B cell (primary cell): Measurements from ENCODE around the gene GRID1. TPM values are rescaled to one million over a fixed set of nuclear protein-coding genes. Genes with fewer than 3 reads are reported as not detected.

Experiments used
- ATAC-seq: fragments of 200-7000 bp; cut with Tn5 transposase; one replicate; pipeline ENCODE4 v1.10.0; 2021; ENCODE audit warnings: low read depth, mild to moderate bottlenecking, moderate number of reproducible peaks, moderate library complexity
- CTCF ChIA-PET: fragments of 350-600 bp; sonication (Branson Sonifier 250); formaldehyde crosslinking; loops from one replicate; lab custom pipeline; 2021; ENCODE audit warnings: antibody characterized with exemption, inconsistent platforms; lab: Charles Lee
- POLR2A ChIA-PET: fragments of 350-600 bp; sonication (Branson Sonifier 250); formaldehyde crosslinking; loops from one replicate; lab custom pipeline; 2021; ENCODE audit warnings: antibody characterized with exemption; lab: Charles Lee
- DNase-seq: peaks from one replicate; pipeline ENCODE4 v3.0.0; 2013
- H2AFZ ChIP-seq: 2 replicates; pipeline ENCODE4 v1.6.1; 2012; ENCODE audit warnings: mild to moderate bottlenecking, low read depth, low read length; ENCODE audit not compliant: insufficient read depth, poor library complexity, severe bottlenecking
- H3K27ac ChIP-seq, 2 donors: 1 replicate in 1 of 2; 2 replicates in 1 of 2; pipeline ENCODE4 v1.5.1; 2012 to 2013; ENCODE audit warnings: low read length in 2 of 2, mild to moderate bottlenecking in 2 of 2, moderate library complexity in 1 of 2
- H3K27me3 ChIP-seq, 4 experiments: fragments of 200-600 bp in 1 of 4; sonication (generic) in 1 of 4; replicated peaks in 1 of 4; 1 replicate in 2 of 4; 2 replicates in 2 of 4; pipeline versions ENCODE4 v1.6.1 to v1.7.0; 2013 to 2016; ENCODE audit warnings: low read length in 3 of 4, mild to moderate bottlenecking in 2 of 4, mixed read lengths in 1 of 4, moderate library complexity in 1 of 4; ENCODE audit not compliant: insufficient read depth in 4 of 4, control insufficient read depth in 3 of 4; ENCODE audit errors: control extremely low read depth in 1 of 4
- H3K36me3 ChIP-seq, 2 experiments: replicated peaks in 1 of 2; 1 replicate in 1 of 2; 2 replicates in 1 of 2; pipeline versions ENCODE4 v1.6.1 to v1.7.1; 2013; ENCODE audit warnings: low read length in 1 of 2; ENCODE audit not compliant: insufficient read depth in 2 of 2, control insufficient read depth in 1 of 2; ENCODE audit errors: control extremely low read depth in 1 of 2, extremely low read depth in 1 of 2
- H3K4me1 ChIP-seq, 2 donors: fragments of 200-600 bp in 1 of 2; sonication (generic) in 1 of 2; 1 replicate in 1 of 2; 2 replicates in 1 of 2; pipeline versions ENCODE4 v1.5.1 to v1.6.1; 2013 to 2017; ENCODE audit warnings: low read length in 2 of 2; ENCODE audit not compliant: control insufficient read depth in 2 of 2, insufficient read depth in 2 of 2
- H3K4me2 ChIP-seq: replicated peaks from 2 replicates; pipeline ENCODE3; 2012; ENCODE audit warnings: mild to moderate bottlenecking, low read depth, low read length; ENCODE audit not compliant: poor library complexity, severe bottlenecking
- H3K4me3 ChIP-seq, 5 experiments: fragments of 200-600 bp in 1 of 5; sonication (generic) in 1 of 5; 1 replicate in 3 of 5; 2 replicates in 2 of 5; pipeline versions ENCODE4 v1.5.1 to v1.7.0; 2011 to 2016; ENCODE audit warnings: low read length in 4 of 5, mild to moderate bottlenecking in 4 of 5, low read depth in 2 of 5, control low read depth in 1 of 5, moderate library complexity in 1 of 5; ENCODE audit not compliant: insufficient read depth in 1 of 5; ENCODE audit errors: control extremely low read depth in 1 of 5, extremely low read depth in 1 of 5
- H3K79me2 ChIP-seq: fragments of 200-600 bp; sonication (generic); one replicate; pipeline ENCODE4 v1.6.0; 2016; ENCODE audit warnings: low read length; ENCODE audit not compliant: control insufficient read depth, insufficient read depth
- H3K9ac ChIP-seq: fragments of 200-600 bp; sonication (generic); 2 replicates; pipeline ENCODE4 v1.6.1; 2017; ENCODE audit warnings: mild to moderate bottlenecking, low read length, moderate library complexity
- H3K9me3 ChIP-seq, 3 donors: one replicate each; pipeline versions ENCODE4 v1.6.1 to v1.7.1; 2013; ENCODE audit warnings: low read length in 2 of 3; ENCODE audit not compliant: control insufficient read depth in 2 of 3, insufficient read depth in 1 of 3; ENCODE audit errors: control extremely low read depth in 1 of 3
- H4K20me1 ChIP-seq: 2 replicates; pipeline ENCODE4 v1.6.0; 2012; ENCODE audit warnings: mild to moderate bottlenecking, low read length; ENCODE audit not compliant: insufficient read depth, control insufficient read depth, poor library complexity, severe bottlenecking
- H3K27ac Mint-ChIP-seq: one replicate; pipeline ENCODE4 v1.8.0; 2021; ENCODE audit warnings: mixed read lengths
- H3K27me3 Mint-ChIP-seq: one replicate; pipeline ENCODE4 v1.8.0; 2021; ENCODE audit warnings: mixed read lengths
- H3K4me1 Mint-ChIP-seq: one replicate; pipeline ENCODE4 v1.8.0; 2021; ENCODE audit warnings: mixed read lengths
- H3K4me3 Mint-ChIP-seq: one replicate; pipeline ENCODE4 v1.8.0; 2021; ENCODE audit warnings: mixed read lengths
- H3K9me3 Mint-ChIP-seq: one replicate; pipeline ENCODE4 v1.8.0; 2022; ENCODE audit warnings: mixed read lengths; ENCODE audit not compliant: insufficient read depth
- EZH2 ChIP-seq: IDR thresholded peaks from 2 replicates; pipeline ENCODE4 v1.6.1; 2012; ENCODE audit warnings: borderline replicate concordance, low read depth, mild to moderate bottlenecking, moderate library complexity, low read length; ENCODE audit not compliant: insufficient read depth, poor library complexity, severe bottlenecking
- WGBS: methylation state at CpG from one replicate; pipeline ENCODE4 v1.1.5; 2013; ENCODE audit warnings: missing lambda C conversion rate; ENCODE audit not compliant: insufficient coverage; 5-methylcytosine and 5-hydroxymethylcytosine counted together
- intact Hi-C: fragments of 100-400 bp; cut with micrococcal nuclease; formaldehyde crosslinking; loops from one replicate; pipeline ENCODE4 v1.10.0; 2022
- polyA plus RNA-seq: library from polyadenylated mRNA; depleted of rRNA; stranded (reverse); fragments of >200 nt; gene quantifications from 2 replicates; pipeline ENCODE4 v1.2.3, GENCODE V29; 2012
- total RNA-seq, 2 donors: library from RNA; stranded (reverse); fragments of 120-200 nt in 1 of 2; gene quantifications; 1 replicate in 1 of 2; 2 replicates in 1 of 2; pipeline versions ENCODE4 v1.2.3 to v1.2.4, GENCODE V29; 2013 to 2022
- TF ChIP-seq, protein P1 (sequence below): fragments of 200-600 bp; IDR thresholded peaks from one replicate; pipeline ENCODE4 v1.8.0; 2022; ENCODE audit warnings: antibody characterized with exemption, mild to moderate bottlenecking

Gene GRID1
- total and polyA plus RNA-seq, 2 donors (not counting 1 experiment from before 2014, with no cell fraction given): not detected

DNA sequence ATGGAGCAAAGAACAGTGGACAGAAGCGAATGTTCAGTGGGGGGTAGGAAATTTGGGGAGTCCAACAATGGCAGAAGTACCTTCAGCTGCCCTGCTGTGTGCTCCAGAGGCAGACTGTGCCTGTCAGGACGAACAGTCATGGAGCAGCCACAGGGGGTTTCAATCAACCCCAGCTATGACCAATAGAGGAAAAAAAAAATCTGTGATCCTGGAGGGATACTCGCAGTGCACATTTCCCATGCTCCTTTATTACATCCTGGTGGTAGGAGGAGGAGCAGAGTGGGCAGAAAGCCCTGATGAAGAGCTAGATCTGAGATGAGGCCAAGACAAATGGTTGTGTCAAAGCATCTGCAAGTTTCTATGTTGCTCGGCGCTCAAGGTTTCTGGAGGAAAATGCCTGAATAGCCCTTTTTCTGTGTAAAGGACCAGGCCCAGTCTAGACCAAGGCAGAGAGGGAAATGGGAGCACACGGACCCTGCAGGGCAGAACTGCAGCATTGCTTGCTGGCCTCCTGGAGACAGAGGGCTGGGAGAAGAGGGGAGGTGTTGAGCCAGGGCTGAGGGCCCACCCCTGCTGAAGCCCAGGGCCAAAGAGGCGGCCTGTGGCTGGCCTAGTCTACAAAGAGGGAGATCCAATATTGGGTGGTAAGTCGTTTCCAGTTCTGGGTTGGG lies 201.5 kb downstream of the GRID1 start:
- Histone ChIP-seq H3K4me2 (no peak overlapping the region), H3K27ac (no peak overlapping the region), H3K79me2 (no peaks in the 10 kb centered on the region), H3K4me3 (no peak overlapping the region), H2AFZ (no peak overlapping the region), H4K20me1 (no peaks in the 10 kb centered on the region), H3K4me1 (no peaks in the 10 kb centered on the region), H3K36me3 (no peaks in the 10 kb centered on the region), H3K9ac (no peak overlapping the region), H3K27me3 (no peaks in the 10 kb centered on the region), H3K9me3 (no peaks in the 10 kb centered on the region)
- H3K27me3 Mint-ChIP-seq: peaks cover under 1% of the 10 kb centered on the region
- ChIA-PET POLR2A (no interaction called here), CTCF (interaction anchor here (0.5 kb wide), 1 partner anchor 1382 kb away, joined by 4 read pairs; no protein-coding TSS in a partner anchor)
- 95% methylated on average over 5 of the region's 8 CpGs for WGBS
- H3K4me1 Mint-ChIP-seq: no peaks in the 10 kb centered on the region
- H3K9me3 Mint-ChIP-seq: no peaks in the 10 kb centered on the region
- DNase-seq (no peak), ATAC-seq (no peak)
- TF ChIP-seq EZH2: no peak
- TF ChIP-seq, protein P1, sequence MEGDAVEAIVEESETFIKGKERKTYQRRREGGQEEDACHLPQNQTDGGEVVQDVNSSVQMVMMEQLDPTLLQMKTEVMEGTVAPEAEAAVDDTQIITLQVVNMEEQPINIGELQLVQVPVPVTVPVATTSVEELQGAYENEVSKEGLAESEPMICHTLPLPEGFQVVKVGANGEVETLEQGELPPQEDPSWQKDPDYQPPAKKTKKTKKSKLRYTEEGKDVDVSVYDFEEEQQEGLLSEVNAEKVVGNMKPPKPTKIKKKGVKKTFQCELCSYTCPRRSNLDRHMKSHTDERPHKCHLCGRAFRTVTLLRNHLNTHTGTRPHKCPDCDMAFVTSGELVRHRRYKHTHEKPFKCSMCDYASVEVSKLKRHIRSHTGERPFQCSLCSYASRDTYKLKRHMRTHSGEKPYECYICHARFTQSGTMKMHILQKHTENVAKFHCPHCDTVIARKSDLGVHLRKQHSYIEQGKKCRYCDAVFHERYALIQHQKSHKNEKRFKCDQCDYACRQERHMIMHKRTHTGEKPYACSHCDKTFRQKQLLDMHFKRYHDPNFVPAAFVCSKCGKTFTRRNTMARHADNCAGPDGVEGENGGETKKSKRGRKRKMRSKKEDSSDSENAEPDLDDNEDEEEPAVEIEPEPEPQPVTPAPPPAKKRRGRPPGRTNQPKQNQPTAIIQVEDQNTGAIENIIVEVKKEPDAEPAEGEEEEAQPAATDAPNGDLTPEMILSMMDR: no peak
- no peak overlapping the region for H3K4me3 Mint-ChIP-seq
- intact Hi-C loops: no loop called here
- no peak overlapping the region for H3K27ac Mint-ChIP-seq

DNA sequence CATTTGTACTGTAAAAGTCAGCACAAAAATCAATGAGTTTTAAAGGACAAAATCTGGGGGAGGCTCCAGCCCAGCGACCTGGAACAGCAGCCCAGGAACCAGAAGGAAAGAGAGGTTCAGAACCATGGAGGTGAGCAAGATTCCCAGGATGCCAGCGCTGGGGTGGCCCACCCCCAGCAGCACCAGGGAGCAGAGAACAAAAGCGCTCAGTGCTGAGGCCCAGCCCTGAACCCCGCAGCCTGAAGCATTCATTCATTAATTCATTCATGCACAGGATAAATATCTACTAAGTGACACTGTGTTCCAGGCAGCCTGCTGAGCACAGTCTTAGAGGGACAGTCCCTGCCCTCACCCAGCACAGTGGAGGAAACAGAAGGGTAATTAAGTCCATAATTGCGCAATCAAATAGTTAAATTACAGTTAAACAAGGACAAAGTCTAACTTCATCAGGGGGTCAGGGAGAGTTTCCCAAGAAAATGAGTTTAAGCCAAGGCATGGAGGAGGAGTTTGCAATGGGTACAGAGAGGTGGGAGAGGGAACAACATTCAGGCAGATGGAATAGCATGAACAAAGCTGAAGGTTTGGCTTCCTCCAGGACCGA lies 202.3 kb downstream of the GRID1 start:
- H3K36me3 ChIP-seq: no peaks in the 10 kb centered on the region
- H3K9ac ChIP-seq: no peak overlapping the region
- Mint-ChIP-seq H3K9me3 (no peaks in the 10 kb centered on the region), H3K4me1 (no peaks in the 10 kb centered on the region), H3K27ac (no peak overlapping the region), H3K27me3 (peaks cover 4% of the 10 kb centered on the region), H3K4me3 (no peak overlapping the region)
- no peak for ATAC-seq
- H3K79me2 ChIP-seq: no peaks in the 10 kb centered on the region
- CTCF ChIA-PET: no interaction called here
- H4K20me1 ChIP-seq: no peaks in the 10 kb centered on the region
- no peak overlapping the region for H3K4me2 ChIP-seq
- H3K9me3 ChIP-seq: no peaks in the 10 kb centered on the region
- 94% methylated on average over 4 of the region's 6 CpGs for WGBS
- intact Hi-C loops: no loop called here
- DNase-seq: no peak
- H2AFZ ChIP-seq: no peak overlapping the region
- TF ChIP-seq, protein P1: no peak
- no peak for TF ChIP-seq EZH2
- no peak overlapping the region for H3K4me3 ChIP-seq
- no peaks in the 10 kb centered on the region for H3K27me3 ChIP-seq
- no peaks in the 10 kb centered on the region for H3K4me1 ChIP-seq
- no peak overlapping the region for H3K27ac ChIP-seq
- POLR2A ChIA-PET: no interaction called here
